Epithelial cell of proximal tubule (primary cell): ENCODE measurements around the gene TBC1D24. TPM values are rescaled to one million over a fixed set of nuclear protein-coding genes. Genes with fewer than 3 reads are reported as not detected.
"Not testable (repeated sequence)": the region's sequence is repeated elsewhere in the genome, so short reads cannot be mapped to it uniquely, and the experiment has no call there.

ENCODE experiments used
- DNase-seq: peaks from one replicate; pipeline ENCODE4 v3.0.0-alpha.2; 2011; ENCODE audit warnings: low read depth
- H3K4me3 ChIP-seq: 2 replicates; pipeline ENCODE4 v1.5.1; 2011; ENCODE audit warnings: low read depth, mild to moderate bottlenecking, low read length
- CTCF ChIP-seq: conservative IDR thresholded peaks from 2 replicates; pipeline ENCODE4 v1.5.1; 2012; ENCODE audit warnings: low read depth, mild to moderate bottlenecking, low read length
- total RNA-seq: library from RNA; depleted of rRNA; stranded (reverse); fragments of >200 nt; gene quantifications from 2 replicates; pipeline ENCODE4 v1.2.3, GENCODE V29; 2015

Gene TBC1D24
- total RNA-seq, 1 donor from 2014 or later, result 7.8 TPM

GRCh38 chr16:2429034-2429770 is 45.7 kb upstream of the TBC1D24 start, which contains the start of gene CCNF:
Gene CCNF, plus strand, starts transcription at chr16:2429447. Its CDS starts 35 bp downstream, at chr16:2429482.
- H3K4me3 ChIP-seq, result peak within 1 kb of the TSS; percentile 82
- DNase-seq, result no peak
- TF ChIP-seq CTCF, result no peak

DNA sequence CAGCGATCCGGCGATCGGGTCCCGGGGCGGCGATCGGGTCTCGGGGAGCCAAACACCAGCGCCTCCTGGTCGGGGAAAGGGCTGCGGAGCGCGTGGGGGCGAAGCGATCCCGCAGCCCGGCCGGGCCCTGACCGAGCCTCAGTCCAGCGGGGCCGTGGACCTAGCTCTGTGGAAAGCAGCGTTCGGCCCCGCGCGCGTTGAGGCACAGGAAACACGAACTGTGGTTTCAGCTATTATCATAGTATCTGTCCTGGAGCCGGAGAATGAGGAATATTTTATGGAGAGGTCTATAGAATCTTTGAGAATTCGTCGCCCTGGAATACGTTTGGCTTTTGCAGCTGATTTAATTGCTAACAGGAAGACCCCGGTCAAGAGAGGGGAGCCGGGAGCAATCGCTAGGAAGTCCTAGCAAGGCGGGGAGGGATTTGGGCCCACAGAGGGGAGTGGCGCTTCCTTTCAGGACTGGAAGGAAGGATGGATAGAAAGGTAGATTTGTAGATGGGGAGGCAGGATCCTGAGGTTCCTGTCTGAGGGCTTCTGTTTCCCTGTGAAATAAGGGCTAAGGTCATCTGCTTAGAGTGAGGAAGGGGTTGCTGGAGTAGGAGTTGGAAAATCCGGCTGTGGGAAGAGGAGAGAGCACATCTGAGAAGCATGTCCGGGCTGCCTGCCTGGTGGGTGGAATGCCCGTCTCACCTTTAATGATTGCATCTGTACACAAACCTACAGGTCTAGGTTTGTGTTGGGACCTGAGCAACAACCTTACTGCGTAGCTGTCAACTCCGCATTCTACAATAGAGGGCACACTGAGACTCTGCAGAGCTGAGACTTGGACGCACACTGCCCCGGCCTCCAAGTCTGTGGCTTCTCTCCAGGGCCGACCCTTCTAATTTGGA is 44.9 kb upstream of the TBC1D24 start:
- no peak for DNase-seq
- peak overlapping the region; percentile 74 for H3K4me3 ChIP-seq
- TF ChIP-seq CTCF, result no peak

DNA sequence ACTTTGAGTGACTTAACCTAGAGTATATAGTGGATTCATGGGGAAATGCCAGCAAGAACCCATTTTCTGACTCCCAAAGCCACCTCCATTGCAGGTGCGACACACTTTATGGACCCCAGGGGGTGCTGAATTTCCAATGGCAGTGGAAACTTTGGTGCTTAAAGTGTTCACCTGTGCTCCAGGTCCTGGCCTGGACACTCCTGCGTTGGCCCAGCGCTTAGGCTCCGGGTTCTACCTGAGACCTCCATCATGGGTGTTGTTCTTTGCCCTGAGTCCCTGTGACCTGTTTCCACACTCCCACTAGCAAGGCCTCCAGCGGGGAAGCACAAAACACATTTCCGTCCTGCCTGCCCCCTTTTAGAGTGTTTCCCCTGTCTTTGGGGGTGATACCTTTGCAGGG is 42.6 kb upstream of the TBC1D24 start:
- peak; percentile 30 for TF ChIP-seq CTCF
- DNase-seq, result no peak
- no peak overlapping the region for H3K4me3 ChIP-seq

- TF ChIP-seq CTCF, result no peak
- H3K4me3 ChIP-seq, result no peak overlapping the region
- no peak for DNase-seq
Observed at GRCh38 chr16:2432801-2433505, 42.0 kb upstream of the TBC1D24 start.

DNA sequence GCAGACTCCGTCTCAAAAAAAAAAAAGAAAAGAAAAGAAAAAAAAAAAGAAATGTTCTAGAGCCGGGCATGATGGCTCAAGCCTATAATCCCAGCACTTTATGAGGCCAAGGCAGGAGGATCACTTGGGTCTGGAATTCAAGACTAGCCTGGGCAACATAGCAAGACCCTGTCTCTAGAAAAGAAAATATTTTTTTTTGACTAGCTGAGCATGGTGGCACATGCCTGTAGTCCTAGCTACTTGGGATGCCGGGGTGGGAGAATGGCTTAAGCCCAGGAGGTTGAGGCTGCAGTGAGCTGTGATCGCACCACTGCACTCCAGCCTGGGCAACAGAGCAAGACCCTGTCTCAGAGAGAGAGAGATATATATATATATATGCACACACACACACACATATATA is 39.7 kb upstream of the TBC1D24 start:
- not testable (repeated sequence) for DNase-seq, H3K4me3 ChIP-seq

DNA sequence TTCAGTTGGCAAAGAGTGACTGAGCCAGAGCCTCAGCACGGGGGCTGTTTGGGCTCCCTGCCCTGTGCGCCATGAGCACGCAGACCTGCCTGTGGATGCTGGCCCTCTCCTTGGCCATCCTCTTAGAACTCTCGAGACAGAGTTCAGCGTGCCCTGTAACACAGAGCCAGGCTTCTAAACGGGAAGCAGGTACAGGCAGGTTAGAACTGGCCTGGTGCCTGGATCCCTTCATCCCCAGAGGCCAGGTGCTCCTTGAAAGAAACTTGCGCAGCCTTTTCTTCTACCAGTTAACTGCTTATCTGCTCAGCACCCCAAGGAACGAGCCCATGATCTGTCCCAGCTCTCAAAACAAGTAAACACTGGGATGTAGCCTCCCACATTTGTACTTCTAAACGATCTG is 38.8 kb upstream of the TBC1D24 start:
- no peak for DNase-seq
- no peak overlapping the region for H3K4me3 ChIP-seq
- TF ChIP-seq CTCF, result no peak
